GM13976 (cell line): Measurements from ENCODE around the gene CFTR.

Experiments
- DNase-seq: peaks from one replicate; pipeline ENCODE4 v3.0.0; 2012; ENCODE audit warnings: low spot score
- CTCF ChIP-seq: IDR thresholded peaks from 2 replicates; pipeline ENCODE4 v1.5.1; 2012; ENCODE audit warnings: borderline replicate concordance, mild to moderate bottlenecking; ENCODE audit not compliant: insufficient read depth; ENCODE audit errors: extremely low read depth, missing control alignments, control extremely low read depth
- in situ Hi-C: fragments of 300-500 bp; cut with MboI; formaldehyde crosslinking; loops from one replicate; pipeline ENCODE4 v1.12.0; 2022; ENCODE audit warnings: low sequenced_read_pairs, mixed read lengths, inconsistent platforms; ENCODE audit not compliant: unreplicated experiment

CFTR gene

DNA sequence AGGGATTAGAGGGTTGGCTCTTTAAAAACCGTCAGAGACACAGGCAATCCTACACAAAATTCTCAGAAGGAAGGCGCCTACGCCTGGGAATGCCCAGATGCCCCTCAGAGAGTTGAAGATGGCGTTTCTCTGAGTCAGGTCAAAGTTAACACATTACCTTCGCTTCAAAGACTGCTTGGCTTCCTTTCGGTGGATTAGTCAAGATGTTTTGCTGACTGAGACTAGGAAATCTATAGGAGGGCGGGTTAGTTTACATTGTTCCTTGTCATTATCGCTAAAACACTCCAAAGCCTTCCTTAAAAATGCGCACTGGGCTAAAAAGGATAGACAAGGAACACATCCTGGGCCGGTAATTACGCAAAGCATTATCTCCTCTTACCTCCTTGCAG lies 995 bp upstream of the CFTR start:
- no peak for DNase-seq
- TF ChIP-seq CTCF, result no peak

DNA sequence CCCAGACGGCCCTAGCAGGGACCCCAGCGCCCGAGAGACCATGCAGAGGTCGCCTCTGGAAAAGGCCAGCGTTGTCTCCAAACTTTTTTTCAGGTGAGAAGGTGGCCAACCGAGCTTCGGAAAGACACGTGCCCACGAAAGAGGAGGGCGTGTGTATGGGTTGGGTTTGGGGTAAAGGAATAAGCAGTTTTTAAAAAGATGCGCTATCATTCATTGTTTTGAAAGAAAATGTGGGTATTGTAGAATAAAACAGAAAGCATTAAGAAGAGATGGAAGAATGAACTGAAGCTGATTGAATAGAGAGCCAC lies 184 bp downstream of the CFTR start:
- DNase-seq, result no peak

More for the DNA sequence above, 995 bp upstream of the CFTR start:
- in situ Hi-C loops, result no loop called here

DNA sequence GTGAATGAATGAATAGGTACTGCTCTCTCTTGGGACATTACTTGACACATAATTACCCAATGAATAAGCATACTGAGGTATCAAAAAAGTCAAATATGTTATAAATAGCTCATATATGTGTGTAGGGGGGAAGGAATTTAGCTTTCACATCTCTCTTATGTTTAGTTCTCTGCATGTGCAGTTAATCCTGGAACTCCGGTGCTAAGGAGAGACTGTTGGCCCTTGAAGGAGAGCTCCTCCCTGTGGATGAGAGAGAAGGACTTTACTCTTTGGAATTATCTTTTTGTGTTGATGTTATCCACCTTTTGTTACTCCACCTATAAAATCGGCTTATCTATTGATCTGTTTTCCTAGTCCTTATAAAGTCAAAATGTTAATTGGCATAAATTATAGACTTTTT lies 1.2 kb downstream of the CFTR start:
- no peak for DNase-seq
- no peak for TF ChIP-seq CTCF
- in situ Hi-C loops, result no loop called here

More for the DNA sequence above, 184 bp downstream of the CFTR start:
- TF ChIP-seq CTCF, result no peak
- in situ Hi-C loops, result no loop called here

- TF ChIP-seq CTCF, result no peak
- in situ Hi-C loops, result no loop called here
- DNase-seq, result no peak
These were observed 5.3 kb downstream of the CFTR start for GRCh38 chr7:117485118-117485620.

- in situ Hi-C loops, result no loop called here
- DNase-seq, result no peak
These were observed 9.2 kb downstream of the CFTR start for GRCh38 chr7:117489016-117489415.

DNA sequence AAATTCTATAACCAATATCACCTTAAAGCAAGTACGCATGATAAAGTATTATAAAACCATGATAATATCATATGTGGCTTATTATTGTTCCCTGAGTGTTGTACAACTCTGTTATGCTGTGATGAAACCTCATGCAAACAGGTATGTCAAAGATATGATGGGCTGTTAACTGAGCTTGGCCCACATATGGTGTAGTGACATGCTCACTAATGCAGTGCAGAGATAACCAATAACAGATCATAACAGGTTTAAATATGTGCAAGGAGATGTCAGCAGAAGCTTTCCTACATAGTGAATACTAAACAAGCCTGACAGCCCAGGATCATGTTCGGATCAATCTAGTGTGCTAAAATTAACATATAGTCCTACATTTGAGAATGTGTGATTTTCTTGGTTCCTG lies 9.6 kb downstream of the CFTR start:
- TF ChIP-seq CTCF, result no peak
- no peak for DNase-seq
- in situ Hi-C loops, result no loop called here

More at GRCh38 chr7:117489016-117489415, 9.2 kb downstream of the CFTR start:
- no peak for TF ChIP-seq CTCF

DNA sequence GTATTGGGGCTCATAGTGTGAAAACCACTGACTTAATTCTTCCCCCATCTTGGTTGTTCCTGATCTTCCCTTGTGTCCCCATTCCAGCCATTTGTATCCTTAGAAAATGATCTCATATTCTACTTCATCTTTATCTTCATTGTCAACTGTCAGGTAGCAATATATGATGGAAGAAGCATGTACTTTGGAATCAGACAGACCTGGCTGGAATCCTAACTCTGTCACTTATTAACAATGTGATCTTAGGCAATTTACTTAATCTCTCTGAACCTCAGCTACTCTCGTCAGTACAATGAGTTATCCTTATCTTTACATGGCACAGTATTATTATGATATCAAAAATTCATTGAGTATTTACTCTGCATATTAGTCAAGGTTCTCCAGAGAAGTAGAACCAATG lies 10.1 kb downstream of the CFTR start:
- in situ Hi-C loops, result no loop called here
- no peak for DNase-seq
- no peak for TF ChIP-seq CTCF
